ENCODE data around the gene ABCC2.

DNA sequence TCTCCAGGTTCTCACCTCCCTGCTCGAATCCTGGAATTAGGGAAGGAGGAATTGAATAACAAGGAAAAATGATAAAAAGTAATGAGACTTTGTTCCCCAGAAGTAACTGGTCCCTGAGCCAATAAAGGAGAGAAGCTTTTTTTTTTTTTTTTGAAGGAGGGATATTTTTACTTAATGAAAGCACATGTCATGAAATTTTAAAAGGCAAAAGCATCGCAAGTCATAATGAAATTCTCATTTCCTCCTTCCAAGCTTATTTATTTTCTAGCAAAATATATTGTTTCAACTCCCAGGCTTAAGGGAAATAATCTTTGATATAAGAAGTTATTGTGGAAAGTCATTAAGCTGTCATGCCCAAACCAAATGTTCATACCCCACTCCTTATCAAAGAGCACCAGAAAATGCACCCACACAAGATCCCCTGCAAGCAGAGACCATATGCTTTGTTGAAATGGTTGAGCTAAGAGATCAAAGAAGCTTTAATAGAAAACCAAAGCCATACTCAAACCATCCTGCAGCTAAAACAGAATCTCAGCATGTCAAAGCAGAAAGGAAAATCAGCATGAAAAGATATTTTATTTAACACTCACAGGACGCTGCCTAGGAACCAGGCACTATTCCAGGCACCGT is 16.7 kb upstream of the ABCC2 start:
- TF ChIP-seq, protein P1, sequence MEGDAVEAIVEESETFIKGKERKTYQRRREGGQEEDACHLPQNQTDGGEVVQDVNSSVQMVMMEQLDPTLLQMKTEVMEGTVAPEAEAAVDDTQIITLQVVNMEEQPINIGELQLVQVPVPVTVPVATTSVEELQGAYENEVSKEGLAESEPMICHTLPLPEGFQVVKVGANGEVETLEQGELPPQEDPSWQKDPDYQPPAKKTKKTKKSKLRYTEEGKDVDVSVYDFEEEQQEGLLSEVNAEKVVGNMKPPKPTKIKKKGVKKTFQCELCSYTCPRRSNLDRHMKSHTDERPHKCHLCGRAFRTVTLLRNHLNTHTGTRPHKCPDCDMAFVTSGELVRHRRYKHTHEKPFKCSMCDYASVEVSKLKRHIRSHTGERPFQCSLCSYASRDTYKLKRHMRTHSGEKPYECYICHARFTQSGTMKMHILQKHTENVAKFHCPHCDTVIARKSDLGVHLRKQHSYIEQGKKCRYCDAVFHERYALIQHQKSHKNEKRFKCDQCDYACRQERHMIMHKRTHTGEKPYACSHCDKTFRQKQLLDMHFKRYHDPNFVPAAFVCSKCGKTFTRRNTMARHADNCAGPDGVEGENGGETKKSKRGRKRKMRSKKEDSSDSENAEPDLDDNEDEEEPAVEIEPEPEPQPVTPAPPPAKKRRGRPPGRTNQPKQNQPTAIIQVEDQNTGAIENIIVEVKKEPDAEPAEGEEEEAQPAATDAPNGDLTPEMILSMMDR (IDR thresholded peaks at IDR 0.05) = no peak
- TF ChIP-seq EZH2 (IDR thresholded peaks at IDR 0.05; ENCODE audit: borderline replicate concordance, insufficient read depth, low read depth, low read length, poor library complexity, severe bottlenecking) = no peak
